ENCODE results near the gene STK35. TPM values are rescaled to one million over a fixed set of nuclear protein-coding genes. Genes with fewer than 3 reads are reported as not detected.

Gene STK35
- total and polyA plus RNA-seq, 9 of the 15 experiments (the other 6 are each of a cell fraction or from before 2014, with no cell fraction given), result 1.0 to 11.0 (median 6.3) TPM

DNA sequence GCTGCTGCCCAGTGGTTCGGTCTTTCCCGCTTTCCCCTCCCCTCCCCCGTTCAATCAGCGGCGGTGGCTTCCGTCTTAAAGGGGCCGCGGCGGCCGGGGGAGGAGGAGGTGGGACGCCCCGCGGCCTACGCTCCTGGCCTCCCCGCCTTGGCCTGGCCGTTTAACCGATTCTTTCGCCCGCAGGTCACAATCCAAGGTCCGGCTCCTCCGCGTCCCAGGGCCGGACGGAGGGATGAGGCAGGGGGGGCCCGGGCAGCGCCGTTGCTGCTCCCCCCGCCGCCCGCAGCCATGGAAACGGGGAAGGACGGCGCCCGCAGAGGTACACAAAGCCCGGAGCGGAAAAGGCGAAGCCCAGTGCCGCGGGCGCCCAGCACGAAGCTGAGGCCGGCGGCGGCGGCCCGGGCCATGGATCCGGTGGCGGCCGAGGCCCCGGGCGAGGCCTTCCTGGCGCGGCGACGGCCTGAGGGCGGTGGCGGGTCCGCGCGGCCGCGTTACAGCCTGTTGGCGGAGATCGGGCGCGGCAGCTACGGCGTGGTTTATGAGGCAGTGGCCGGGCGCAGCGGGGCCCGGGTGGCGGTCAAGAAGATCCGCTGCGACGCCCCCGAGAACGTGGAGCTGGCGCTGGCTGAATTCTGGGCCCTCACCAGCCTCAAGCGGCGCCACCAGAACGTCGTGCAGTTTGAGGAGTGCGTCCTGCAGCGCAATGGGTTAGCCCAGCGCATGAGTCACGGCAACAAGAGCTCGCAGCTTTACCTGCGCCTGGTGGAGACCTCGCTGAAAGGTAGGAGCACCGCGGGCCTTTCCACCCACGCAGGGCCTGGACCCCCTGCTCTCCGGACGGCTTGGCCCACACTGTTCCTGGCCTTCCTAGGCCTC, 1.2 kb downstream of the STK35 start (continued):
- TF ChIP-seq, protein P1, sequence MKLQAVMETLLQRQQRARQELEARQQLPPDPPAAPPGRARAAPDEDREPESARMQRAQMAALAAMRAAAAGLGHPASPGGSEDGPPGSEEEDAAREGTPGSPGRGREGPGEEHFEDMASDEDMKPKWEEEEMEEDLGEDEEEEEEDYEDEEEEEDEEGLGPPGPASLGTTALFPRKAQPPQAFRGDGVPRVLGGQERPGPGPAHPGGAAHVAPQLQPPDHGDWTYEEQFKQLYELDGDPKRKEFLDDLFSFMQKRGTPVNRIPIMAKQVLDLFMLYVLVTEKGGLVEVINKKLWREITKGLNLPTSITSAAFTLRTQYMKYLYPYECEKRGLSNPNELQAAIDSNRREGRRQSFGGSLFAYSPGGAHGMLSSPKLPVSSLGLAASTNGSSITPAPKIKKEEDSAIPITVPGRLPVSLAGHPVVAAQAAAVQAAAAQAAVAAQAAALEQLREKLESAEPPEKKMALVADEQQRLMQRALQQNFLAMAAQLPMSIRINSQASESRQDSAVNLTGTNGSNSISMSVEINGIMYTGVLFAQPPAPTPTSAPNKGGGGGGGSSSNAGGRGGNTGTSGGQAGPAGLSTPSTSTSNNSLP (IDR thresholded peaks at IDR 0.05; ENCODE audit: borderline replicate concordance, low read depth, low read length), result no peak
- peak; percentile 5 for TF ChIP-seq CCNT2 (IDR thresholded peaks at IDR 0.05; ENCODE audit: borderline replicate concordance, extremely low read depth, insufficient read length, low read depth, low read length)
- TF ChIP-seq BCL6 (CRISPR knock-in tag; IDR thresholded peaks at IDR 0.05), result no peak
- TF ChIP-seq RBM22 (IDR thresholded peaks at IDR 0.05; ENCODE audit: low read depth, low read length, poor library complexity, severe bottlenecking), result no peak
- TF ChIP-seq SRSF9 (IDR thresholded peaks at IDR 0.05; ENCODE audit: borderline replicate concordance, low read depth, low read length), result no peak
- TF ChIP-seq, protein P2, sequence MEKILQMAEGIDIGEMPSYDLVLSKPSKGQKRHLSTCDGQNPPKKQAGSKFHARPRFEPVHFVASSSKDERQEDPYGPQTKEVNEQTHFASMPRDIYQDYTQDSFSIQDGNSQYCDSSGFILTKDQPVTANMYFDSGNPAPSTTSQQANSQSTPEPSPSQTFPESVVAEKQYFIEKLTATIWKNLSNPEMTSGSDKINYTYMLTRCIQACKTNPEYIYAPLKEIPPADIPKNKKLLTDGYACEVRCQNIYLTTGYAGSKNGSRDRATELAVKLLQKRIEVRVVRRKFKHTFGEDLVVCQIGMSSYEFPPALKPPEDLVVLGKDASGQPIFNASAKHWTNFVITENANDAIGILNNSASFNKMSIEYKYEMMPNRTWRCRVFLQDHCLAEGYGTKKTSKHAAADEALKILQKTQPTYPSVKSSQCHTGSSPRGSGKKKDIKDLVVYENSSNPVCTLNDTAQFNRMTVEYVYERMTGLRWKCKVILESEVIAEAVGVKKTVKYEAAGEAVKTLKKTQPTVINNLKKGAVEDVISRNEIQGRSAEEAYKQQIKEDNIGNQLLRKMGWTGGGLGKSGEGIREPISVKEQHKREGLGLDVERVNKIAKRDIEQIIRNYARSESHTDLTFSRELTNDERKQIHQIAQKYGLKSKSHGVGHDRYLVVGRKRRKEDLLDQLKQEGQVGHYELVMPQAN (IDR thresholded peaks at IDR 0.05; ENCODE audit: borderline replicate concordance), result 0 out of 2 replicates have a peak, but pooled peaks have one; percentile 13
- TF ChIP-seq, protein P3, sequence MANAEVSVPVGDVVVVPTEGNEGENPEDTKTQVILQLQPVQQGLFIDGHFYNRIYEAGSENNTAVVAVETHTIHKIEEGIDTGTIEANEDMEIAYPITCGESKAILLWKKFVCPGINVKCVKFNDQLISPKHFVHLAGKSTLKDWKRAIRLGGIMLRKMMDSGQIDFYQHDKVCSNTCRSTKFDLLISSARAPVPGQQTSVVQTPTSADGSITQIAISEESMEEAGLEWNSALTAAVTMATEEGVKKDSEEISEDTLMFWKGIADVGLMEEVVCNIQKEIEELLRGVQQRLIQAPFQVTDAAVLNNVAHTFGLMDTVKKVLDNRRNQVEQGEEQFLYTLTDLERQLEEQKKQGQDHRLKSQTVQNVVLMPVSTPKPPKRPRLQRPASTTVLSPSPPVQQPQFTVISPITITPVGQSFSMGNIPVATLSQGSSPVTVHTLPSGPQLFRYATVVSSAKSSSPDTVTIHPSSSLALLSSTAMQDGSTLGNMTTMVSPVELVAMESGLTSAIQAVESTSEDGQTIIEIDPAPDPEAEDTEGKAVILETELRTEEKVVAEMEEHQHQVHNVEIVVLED (CRISPR knock-in tag; IDR thresholded peaks at IDR 0.05), result no peak
- no peak for TF ChIP-seq ZNF444 (CRISPR knock-in tag; IDR thresholded peaks at IDR 0.05)
- TF ChIP-seq NBN (IDR thresholded peaks at IDR 0.05; ENCODE audit: low read depth), result no peak
- TF ChIP-seq EZH2 (IDR thresholded peaks at IDR 0.05; ENCODE audit: borderline replicate concordance, low read depth, low read length), result no peak
- TF ChIP-seq FOXJ2 (tag; IDR thresholded peaks at IDR 0.05), result peak; percentile 29; the same call in 1 of the 2 replicates
- TF ChIP-seq, protein P4, sequence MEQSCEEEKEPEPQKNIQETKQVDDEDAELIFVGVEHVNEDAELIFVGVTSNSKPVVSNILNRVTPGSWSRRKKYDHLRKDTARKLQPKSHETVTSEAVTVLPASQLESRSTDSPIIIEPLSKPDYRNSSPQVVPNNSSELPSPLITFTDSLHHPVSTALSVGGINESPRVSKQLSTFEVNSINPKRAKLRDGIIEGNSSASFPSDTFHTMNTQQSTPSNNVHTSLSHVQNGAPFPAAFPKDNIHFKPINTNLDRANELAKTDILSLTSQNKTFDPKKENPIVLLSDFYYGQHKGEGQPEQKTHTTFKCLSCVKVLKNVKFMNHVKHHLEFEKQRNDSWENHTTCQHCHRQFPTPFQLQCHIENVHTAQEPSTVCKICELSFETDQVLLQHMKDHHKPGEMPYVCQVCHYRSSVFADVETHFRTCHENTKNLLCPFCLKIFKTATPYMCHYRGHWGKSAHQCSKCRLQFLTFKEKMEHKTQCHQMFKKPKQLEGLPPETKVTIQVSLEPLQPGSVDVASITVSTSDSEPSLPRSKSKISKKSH (CRISPR knock-in tag; IDR thresholded peaks at IDR 0.05), result no peak
- TF ChIP-seq PHF20 (IDR thresholded peaks at IDR 0.05; ENCODE audit: partially characterized antibody), result peak; percentile 27
- TF ChIP-seq, protein P5, sequence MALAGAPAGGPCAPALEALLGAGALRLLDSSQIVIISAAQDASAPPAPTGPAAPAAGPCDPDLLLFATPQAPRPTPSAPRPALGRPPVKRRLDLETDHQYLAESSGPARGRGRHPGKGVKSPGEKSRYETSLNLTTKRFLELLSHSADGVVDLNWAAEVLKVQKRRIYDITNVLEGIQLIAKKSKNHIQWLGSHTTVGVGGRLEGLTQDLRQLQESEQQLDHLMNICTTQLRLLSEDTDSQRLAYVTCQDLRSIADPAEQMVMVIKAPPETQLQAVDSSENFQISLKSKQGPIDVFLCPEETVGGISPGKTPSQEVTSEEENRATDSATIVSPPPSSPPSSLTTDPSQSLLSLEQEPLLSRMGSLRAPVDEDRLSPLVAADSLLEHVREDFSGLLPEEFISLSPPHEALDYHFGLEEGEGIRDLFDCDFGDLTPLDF (CRISPR knock-in tag; IDR thresholded peaks at IDR 0.05), result no peak
- TF ChIP-seq, protein P6, sequence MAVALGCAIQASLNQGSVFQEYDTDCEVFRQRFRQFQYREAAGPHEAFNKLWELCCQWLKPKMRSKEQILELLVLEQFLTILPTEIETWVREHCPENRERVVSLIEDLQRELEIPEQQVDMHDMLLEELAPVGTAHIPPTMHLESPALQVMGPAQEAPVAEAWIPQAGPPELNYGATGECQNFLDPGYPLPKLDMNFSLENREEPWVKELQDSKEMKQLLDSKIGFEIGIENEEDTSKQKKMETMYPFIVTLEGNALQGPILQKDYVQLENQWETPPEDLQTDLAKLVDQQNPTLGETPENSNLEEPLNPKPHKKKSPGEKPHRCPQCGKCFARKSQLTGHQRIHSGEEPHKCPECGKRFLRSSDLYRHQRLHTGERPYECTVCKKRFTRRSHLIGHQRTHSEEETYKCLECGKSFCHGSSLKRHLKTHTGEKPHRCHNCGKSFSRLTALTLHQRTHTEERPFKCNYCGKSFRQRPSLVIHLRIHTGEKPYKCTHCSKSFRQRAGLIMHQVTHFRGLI (CRISPR knock-in tag; IDR thresholded peaks at IDR 0.05), result no peak
